ENCODE results near the gene CASP10. TPM values are rescaled to one million over a fixed set of nuclear protein-coding genes. Genes with fewer than 3 reads are reported as not detected.

Gene CASP10
- total and polyA plus RNA-seq, 2 of the 13 experiments (the other 11 are each of a cell fraction or from before 2014, with no cell fraction given): 22.2 to 23.8 TPM

- no peak for TF ChIP-seq ZNF512B (CRISPR knock-in tag; IDR thresholded peaks at IDR 0.05; ENCODE audit: borderline replicate concordance)
- TF ChIP-seq SP5 (CRISPR knock-in tag; IDR thresholded peaks at IDR 0.05; ENCODE audit: borderline replicate concordance, low read depth): peak; percentile 92
- TF ChIP-seq, protein P1, sequence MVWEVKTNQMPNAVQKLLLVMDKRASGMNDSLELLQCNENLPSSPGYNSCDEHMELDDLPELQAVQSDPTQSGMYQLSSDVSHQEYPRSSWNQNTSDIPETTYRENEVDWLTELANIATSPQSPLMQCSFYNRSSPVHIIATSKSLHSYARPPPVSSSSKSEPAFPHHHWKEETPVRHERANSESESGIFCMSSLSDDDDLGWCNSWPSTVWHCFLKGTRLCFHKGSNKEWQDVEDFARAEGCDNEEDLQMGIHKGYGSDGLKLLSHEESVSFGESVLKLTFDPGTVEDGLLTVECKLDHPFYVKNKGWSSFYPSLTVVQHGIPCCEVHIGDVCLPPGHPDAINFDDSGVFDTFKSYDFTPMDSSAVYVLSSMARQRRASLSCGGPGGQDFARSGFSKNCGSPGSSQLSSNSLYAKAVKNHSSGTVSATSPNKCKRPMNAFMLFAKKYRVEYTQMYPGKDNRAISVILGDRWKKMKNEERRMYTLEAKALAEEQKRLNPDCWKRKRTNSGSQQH (CRISPR knock-in tag; IDR thresholded peaks at IDR 0.05; ENCODE audit: low read depth): peak; percentile 62; the same call in 1 of the 2 replicates
- peak; percentile 69 for TF ChIP-seq ZNF687 (CRISPR knock-in tag; IDR thresholded peaks at IDR 0.05)
- TF ChIP-seq RBFOX2 (IDR thresholded peaks at IDR 0.05; ENCODE audit: low read depth, low read length): peak; percentile 76
- peak; percentile 71; the same call in 1 of the 2 replicates for TF ChIP-seq NBN (conservative IDR thresholded peaks at IDR 0.05)
- TF ChIP-seq ZNF7 (CRISPR knock-in tag; IDR thresholded peaks at IDR 0.05): peak; percentile 88
- peak; percentile 29; the same call in 1 of the 2 replicates for TF ChIP-seq ZNF800 (CRISPR knock-in tag; IDR thresholded peaks at IDR 0.05)
- no peak; the same call in 1 of the 2 replicates for TF ChIP-seq SRY (CRISPR knock-in tag; IDR thresholded peaks at IDR 0.05)
- TF ChIP-seq KLF15 (CRISPR knock-in tag; IDR thresholded peaks at IDR 0.05; ENCODE audit: borderline replicate concordance): 0 out of 2 replicates have a peak, but pooled peaks have one; percentile 31
- TF ChIP-seq, protein P2, sequence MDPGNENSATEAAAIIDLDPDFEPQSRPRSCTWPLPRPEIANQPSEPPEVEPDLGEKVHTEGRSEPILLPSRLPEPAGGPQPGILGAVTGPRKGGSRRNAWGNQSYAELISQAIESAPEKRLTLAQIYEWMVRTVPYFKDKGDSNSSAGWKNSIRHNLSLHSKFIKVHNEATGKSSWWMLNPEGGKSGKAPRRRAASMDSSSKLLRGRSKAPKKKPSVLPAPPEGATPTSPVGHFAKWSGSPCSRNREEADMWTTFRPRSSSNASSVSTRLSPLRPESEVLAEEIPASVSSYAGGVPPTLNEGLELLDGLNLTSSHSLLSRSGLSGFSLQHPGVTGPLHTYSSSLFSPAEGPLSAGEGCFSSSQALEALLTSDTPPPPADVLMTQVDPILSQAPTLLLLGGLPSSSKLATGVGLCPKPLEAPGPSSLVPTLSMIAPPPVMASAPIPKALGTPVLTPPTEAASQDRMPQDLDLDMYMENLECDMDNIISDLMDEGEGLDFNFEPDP (CRISPR knock-in tag; conservative IDR thresholded peaks at IDR 0.05): 0 out of 2 replicates have a peak, but pooled peaks have one; percentile 57
- TF ChIP-seq, protein P3, sequence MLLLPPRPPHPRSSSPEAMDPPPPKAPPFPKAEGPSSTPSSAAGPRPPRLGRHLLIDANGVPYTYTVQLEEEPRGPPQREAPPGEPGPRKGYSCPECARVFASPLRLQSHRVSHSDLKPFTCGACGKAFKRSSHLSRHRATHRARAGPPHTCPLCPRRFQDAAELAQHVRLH (CRISPR knock-in tag; IDR thresholded peaks at IDR 0.05; ENCODE audit: borderline replicate concordance, low read depth): peak; percentile 79; the same call in 1 of the 2 replicates
- TF ChIP-seq ZNF552 (CRISPR knock-in tag; IDR thresholded peaks at IDR 0.05; ENCODE audit: borderline replicate concordance): no peak; the same call in 1 of the 2 replicates
Measured at GRCh38 chr2:201204655-201205514, 21.9 kb downstream of the CASP10 start (continued).

Measured in HepG2 (cell line).